H9 (cell line): Measurements from ENCODE around the gene SP2. TPM values are rescaled to one million over a fixed set of nuclear protein-coding genes. Genes with fewer than 3 reads are reported as not detected.

Experiments used
- DNase-seq: peaks from one replicate; pipeline ENCODE4 v3.0.0-alpha.2; 2017
- H2AFZ ChIP-seq: one replicate; pipeline ENCODE4 v1.6.1; 2013; ENCODE audit warnings: mild to moderate bottlenecking, low read length, control low read depth, moderate library complexity
- H2AK5ac ChIP-seq: 2 replicates; pipeline ENCODE4 v1.6.1; 2013; ENCODE audit warnings: low read length, control low read depth, mixed read lengths; ENCODE audit not compliant: insufficient read length
- H2BK120ac ChIP-seq: one replicate; pipeline ENCODE4 v1.6.1; 2013; ENCODE audit warnings: low read depth, mild to moderate bottlenecking, low read length, control low read depth, inconsistent platforms; ENCODE audit not compliant: poor library complexity, severe bottlenecking
- H2BK12ac ChIP-seq: 2 replicates; pipeline ENCODE4 v1.6.1; 2013; ENCODE audit warnings: low read length, control low read depth, mixed read lengths, low read depth; ENCODE audit not compliant: insufficient read length
- H2BK15ac ChIP-seq: 2 replicates; pipeline ENCODE4 v1.6.1; 2013; ENCODE audit warnings: low read depth, low read length, control low read depth
- H2BK20ac ChIP-seq: one replicate; pipeline ENCODE4 v1.6.1; 2013; ENCODE audit warnings: low read depth, mild to moderate bottlenecking, low read length, control low read depth, inconsistent platforms; ENCODE audit not compliant: poor library complexity, severe bottlenecking
- H2BK5ac ChIP-seq: 2 replicates; pipeline ENCODE4 v1.6.1; 2013; ENCODE audit warnings: low read length, control low read depth, mixed read lengths; ENCODE audit not compliant: insufficient read length
- H3K14ac ChIP-seq: 2 replicates; pipeline ENCODE4 v1.6.1; 2013; ENCODE audit warnings: low read length, control low read depth; ENCODE audit not compliant: insufficient read depth
- H3K18ac ChIP-seq: 2 replicates; pipeline ENCODE4 v1.6.1; 2013; ENCODE audit warnings: low read depth, mild to moderate bottlenecking, mixed read lengths, low read length, control low read depth; ENCODE audit not compliant: insufficient read length
- H3K23ac ChIP-seq: 2 replicates; pipeline ENCODE4 v1.6.1; 2013; ENCODE audit warnings: low read length, control low read depth, mixed read lengths, low read depth; ENCODE audit not compliant: insufficient read length
- H3K23me2 ChIP-seq: 2 replicates; pipeline ENCODE4 v1.6.1; 2013; ENCODE audit warnings: low read depth, mild to moderate bottlenecking, mixed read lengths, low read length, control low read depth; ENCODE audit not compliant: insufficient read length, poor library complexity, severe bottlenecking
- H3K27ac ChIP-seq: 2 replicates; pipeline ENCODE4 v1.5.1; 2013; ENCODE audit warnings: low read length, control low read depth, mixed read lengths, low read depth; ENCODE audit not compliant: insufficient read length
- H3K27me3 ChIP-seq: 2 replicates; pipeline ENCODE4 v1.6.1; 2013; ENCODE audit warnings: low read length, control low read depth, inconsistent platforms; ENCODE audit not compliant: insufficient read depth
- H3K4ac ChIP-seq: 2 replicates; pipeline ENCODE4 v1.6.1; 2013; ENCODE audit warnings: low read depth, mild to moderate bottlenecking, control low read depth, inconsistent platforms, low read length, moderate library complexity
- H3K4me1 ChIP-seq: 2 replicates; pipeline ENCODE4 v1.6.1; 2013; ENCODE audit warnings: low read length, control low read depth, inconsistent platforms; ENCODE audit not compliant: insufficient read depth
- H3K4me2 ChIP-seq: 2 replicates; pipeline ENCODE4 v1.6.1; 2013; ENCODE audit warnings: low read length, control low read depth, mixed read lengths; ENCODE audit not compliant: insufficient read length, insufficient read depth
- H3K56ac ChIP-seq: 2 replicates; pipeline ENCODE4 v1.6.1; 2013; ENCODE audit warnings: low read depth, mild to moderate bottlenecking, mixed read lengths, low read length, control low read depth; ENCODE audit not compliant: insufficient read length
- H3K79me1 ChIP-seq: 2 replicates; pipeline ENCODE4 v1.6.1; 2013; ENCODE audit warnings: low read depth, mild to moderate bottlenecking, moderate library complexity, low read length, control low read depth, inconsistent platforms; ENCODE audit not compliant: insufficient read depth, poor library complexity, severe bottlenecking
- H3K79me2 ChIP-seq: 2 replicates; pipeline ENCODE4 v1.6.1; 2013; ENCODE audit warnings: low read length, control low read depth, inconsistent platforms; ENCODE audit not compliant: insufficient read depth
- H3K9ac ChIP-seq: 2 replicates; pipeline ENCODE4 v1.6.1; 2013; ENCODE audit warnings: low read length, control low read depth, mixed read lengths; ENCODE audit not compliant: insufficient read length; ENCODE audit errors: extremely low read depth
- H3K9me3 ChIP-seq: one replicate; pipeline ENCODE4 v1.6.1; 2013; ENCODE audit warnings: low read depth, low read length, inconsistent platforms; ENCODE audit not compliant: control insufficient read depth
- H3T11ph ChIP-seq: one replicate; pipeline ENCODE4 v1.6.1; 2013; ENCODE audit warnings: mild to moderate bottlenecking, low read length, control low read depth, inconsistent platforms
- H4K20me1 ChIP-seq: one replicate; pipeline ENCODE4 v1.6.1; 2013; ENCODE audit not compliant: control insufficient read depth, insufficient read length, insufficient read depth
- H4K5ac ChIP-seq: 2 replicates; pipeline ENCODE4 v1.6.1; 2013; ENCODE audit warnings: low read depth, mild to moderate bottlenecking, mixed read lengths, low read length, control low read depth; ENCODE audit not compliant: insufficient read length
- H4K8ac ChIP-seq: replicated peaks from 2 replicates; pipeline ENCODE4 v1.6.1; 2013; ENCODE audit warnings: low read length, control low read depth, mixed read lengths, low read depth; ENCODE audit not compliant: insufficient read length
- H4K91ac ChIP-seq: 2 replicates; pipeline ENCODE4 v1.6.1; 2013; ENCODE audit warnings: low read depth, mild to moderate bottlenecking, moderate library complexity, mixed read lengths, low read length, control low read depth; ENCODE audit not compliant: insufficient read length
- H3K27ac Mint-ChIP-seq, 3 experiments: 2 replicates in 2 of 3; 3 replicates in 1 of 3; pipeline ENCODE4 v1.8.0; 2020 to 2021; ENCODE audit warnings: mixed read lengths in 3 of 3, mild to moderate bottlenecking in 1 of 3, moderate library complexity in 1 of 3
- H3K27me3 Mint-ChIP-seq: 2 replicates; pipeline ENCODE4 v1.8.0; 2021; ENCODE audit warnings: low read depth, mild to moderate bottlenecking, moderate library complexity, mixed read lengths
- H3K36me3 Mint-ChIP-seq, 3 experiments: 2 replicates in 2 of 3; 3 replicates in 1 of 3; pipeline ENCODE4 v1.8.0; 2020 to 2021; ENCODE audit warnings: low read depth in 3 of 3, mixed read lengths in 3 of 3; ENCODE audit not compliant: insufficient read depth in 1 of 3
- H3K4me1 Mint-ChIP-seq, 2 experiments: 2 replicates each; pipeline ENCODE4 v1.8.0; 2020; ENCODE audit warnings: mixed read lengths in 2 of 2
- H3K4me3 Mint-ChIP-seq, 2 experiments: 2 replicates in 1 of 2; 3 replicates in 1 of 2; pipeline ENCODE4 v1.8.0; 2020 to 2021; ENCODE audit warnings: mild to moderate bottlenecking in 2 of 2, mixed read lengths in 2 of 2, moderate library complexity in 1 of 2
- H3K9me3 Mint-ChIP-seq, 2 experiments: 2 replicates in 1 of 2; 3 replicates in 1 of 2; pipeline ENCODE4 v1.8.0; 2020; ENCODE audit warnings: mild to moderate bottlenecking in 2 of 2, mixed read lengths in 2 of 2, moderate library complexity in 1 of 2
- WGBS: extraction: QIAGEN DNeasy Blood & Tissue Kit; methylation state at CpG from one replicate; pipeline ENCODE4 v1.1.7; 2013; ENCODE audit warnings: missing lambda C conversion rate, low lambda C conversion rate, mixed read lengths; ENCODE audit not compliant: insufficient read length; ENCODE audit errors: extremely low coverage; 5-methylcytosine and 5-hydroxymethylcytosine counted together
- total RNA-seq: library from RNA; stranded (reverse); gene quantifications from 2 replicates; pipeline ENCODE4 v1.2.1, GENCODE V29; 2021
- TF ChIP-seq, protein P1 (sequence below): fragments of 200-600 bp; sonication (generic); conservative IDR thresholded peaks from 3 replicates; pipeline ENCODE4 v1.8.0; 2021; ENCODE audit warnings: antibody characterized with exemption, mild to moderate bottlenecking

The SP2 gene
- total RNA-seq, 1 experiment from 2014 or later = 19.3 TPM

GRCh38 chr17:47929218-47930000 lies 33.4 kb downstream of the SP2 start:
- Histone ChIP-seq H4K5ac (no peak overlapping the region), H3K4me1 (no peaks in the 10 kb centered on the region), H3K23me2 (no peaks in the 10 kb centered on the region), H3T11ph (no peak overlapping the region), H3K18ac (no peak overlapping the region), H4K91ac (no peak overlapping the region), H2AFZ (no peak overlapping the region), H3K79me2 (no peaks in the 10 kb centered on the region), H3K27me3 (no peaks in the 10 kb centered on the region), H3K4me2 (no peak overlapping the region), H2BK20ac (no peak overlapping the region), H3K9ac (no peak overlapping the region), H3K27ac (no peak overlapping the region), H3K23ac (no peak overlapping the region), H2BK15ac (no peak overlapping the region), H3K56ac (no peak overlapping the region), H4K8ac (no peak overlapping the region), H3K14ac (no peak overlapping the region), H2BK5ac (no peak overlapping the region), H2AK5ac (no peak overlapping the region), H3K9me3 (no peaks in the 10 kb centered on the region), H3K4ac (no peak overlapping the region), H4K20me1 (no peaks in the 10 kb centered on the region), H2BK12ac (no peak overlapping the region), H2BK120ac (no peak overlapping the region), H3K79me1 (no peaks in the 10 kb centered on the region)
- no CpG with 5 or more reads among the region's 10 CpGs for WGBS
- Mint-ChIP-seq H3K9me3 (no peaks in the 10 kb centered on the region; a peak in 1 of 5 replicates), H3K4me3 (no peak overlapping the region), H3K27ac (no peak overlapping the region), H3K4me1 (no peaks in the 10 kb centered on the region), H3K27me3 (peaks cover 2% of the 10 kb centered on the region; the same call in 1 of the 2 replicates), H3K36me3 (peaks cover 13 to 34% (median 33%) of the 10 kb centered on the region in 3 experiments; a peak in 6 of 7 replicates)
- TF ChIP-seq, protein P1, sequence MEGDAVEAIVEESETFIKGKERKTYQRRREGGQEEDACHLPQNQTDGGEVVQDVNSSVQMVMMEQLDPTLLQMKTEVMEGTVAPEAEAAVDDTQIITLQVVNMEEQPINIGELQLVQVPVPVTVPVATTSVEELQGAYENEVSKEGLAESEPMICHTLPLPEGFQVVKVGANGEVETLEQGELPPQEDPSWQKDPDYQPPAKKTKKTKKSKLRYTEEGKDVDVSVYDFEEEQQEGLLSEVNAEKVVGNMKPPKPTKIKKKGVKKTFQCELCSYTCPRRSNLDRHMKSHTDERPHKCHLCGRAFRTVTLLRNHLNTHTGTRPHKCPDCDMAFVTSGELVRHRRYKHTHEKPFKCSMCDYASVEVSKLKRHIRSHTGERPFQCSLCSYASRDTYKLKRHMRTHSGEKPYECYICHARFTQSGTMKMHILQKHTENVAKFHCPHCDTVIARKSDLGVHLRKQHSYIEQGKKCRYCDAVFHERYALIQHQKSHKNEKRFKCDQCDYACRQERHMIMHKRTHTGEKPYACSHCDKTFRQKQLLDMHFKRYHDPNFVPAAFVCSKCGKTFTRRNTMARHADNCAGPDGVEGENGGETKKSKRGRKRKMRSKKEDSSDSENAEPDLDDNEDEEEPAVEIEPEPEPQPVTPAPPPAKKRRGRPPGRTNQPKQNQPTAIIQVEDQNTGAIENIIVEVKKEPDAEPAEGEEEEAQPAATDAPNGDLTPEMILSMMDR = no peak
- no peak for DNase-seq
